CD14-positive monocyte (primary cell): ENCODE data around the gene CACNB4. TPM values are rescaled to one million over a fixed set of nuclear protein-coding genes. Genes with fewer than 3 reads are reported as not detected.
A peak's percentile ranks its signal among the peaks of the same experiment; 100 is the strongest.

Experiments
- DNase-seq, 3 donors: peaks; one replicate each; pipeline ENCODE4 v3.0.0-alpha.2; 2011 to 2022
- H2AFZ ChIP-seq: 2 replicates; pipeline ENCODE4 v1.6.0; 2012; ENCODE audit warnings: mild to moderate bottlenecking, low read depth, low read length, inconsistent platforms; ENCODE audit not compliant: insufficient read depth, poor library complexity, severe bottlenecking
- H3K27ac ChIP-seq, 2 donors: 1 replicate in 1 of 2; 2 replicates in 1 of 2; pipeline ENCODE4 v1.5.1; 2012 to 2013; ENCODE audit warnings: low read length in 2 of 2, control low read depth in 1 of 2, inconsistent platforms in 1 of 2, low read depth in 1 of 2, mild to moderate bottlenecking in 1 of 2
- H3K27me3 ChIP-seq, 2 donors: one replicate each; pipeline versions ENCODE4 v1.6.0 to v1.6.1; 2011 to 2013; ENCODE audit warnings: low read length in 2 of 2; ENCODE audit not compliant: control insufficient read depth in 2 of 2, insufficient read depth in 2 of 2
- H3K36me3 ChIP-seq, 2 donors: replicated peaks in 1 of 2; 1 replicate in 1 of 2; 2 replicates in 1 of 2; pipeline versions ENCODE4 v1.5.1 to v1.6.1; 2012 to 2013; ENCODE audit warnings: low read length in 2 of 2, control low read depth in 1 of 2, inconsistent platforms in 1 of 2, mild to moderate bottlenecking in 1 of 2; ENCODE audit not compliant: insufficient read depth in 2 of 2, control insufficient read depth in 1 of 2
- H3K4me1 ChIP-seq, 2 donors: 1 replicate in 1 of 2; 2 replicates in 1 of 2; pipeline versions ENCODE4 v1.5.1 to v1.6.1; 2012 to 2013; ENCODE audit warnings: low read length in 2 of 2, control low read depth in 1 of 2, inconsistent platforms in 1 of 2, mild to moderate bottlenecking in 1 of 2, moderate library complexity in 1 of 2; ENCODE audit not compliant: insufficient read depth in 2 of 2, control insufficient read depth in 1 of 2
- H3K4me2 ChIP-seq: replicated peaks from 2 replicates; pipeline ENCODE3; 2012; ENCODE audit warnings: low read length, moderate library complexity, mild to moderate bottlenecking; ENCODE audit not compliant: poor library complexity, severe bottlenecking; ENCODE audit errors: extremely low read depth
- H3K4me3 ChIP-seq, 3 experiments: fragments of 200-600 bp in 1 of 3; sonication (generic) in 1 of 3; replicated peaks in 1 of 3; 1 replicate in 2 of 3; 2 replicates in 1 of 3; pipeline ENCODE4 v1.5.1; 2011 to 2013; ENCODE audit warnings: low read length in 3 of 3, mild to moderate bottlenecking in 3 of 3, control low read depth in 2 of 3, low read depth in 2 of 3, inconsistent platforms in 1 of 3, moderate library complexity in 1 of 3
- H3K79me2 ChIP-seq: 2 replicates; pipeline ENCODE4 v1.6.0; 2012; ENCODE audit warnings: mild to moderate bottlenecking, control low read depth, inconsistent platforms, low read length, moderate library complexity; ENCODE audit not compliant: insufficient read depth
- H3K9ac ChIP-seq: 2 replicates; pipeline ENCODE4 v1.6.0; 2017; ENCODE audit warnings: low read length, mild to moderate bottlenecking; ENCODE audit not compliant: insufficient read depth, poor library complexity, severe bottlenecking
- H3K9me3 ChIP-seq, 2 donors: replicated peaks in 1 of 2; 1 replicate in 1 of 2; 2 replicates in 1 of 2; pipeline versions ENCODE4 v1.5.1 to v1.6.1; 2012 to 2013; ENCODE audit warnings: low read length in 2 of 2, control low read depth in 1 of 2; ENCODE audit not compliant: control insufficient read depth in 1 of 2, insufficient read depth in 1 of 2
- H4K20me1 ChIP-seq: 2 replicates; pipeline ENCODE4 v1.6.0; 2012; ENCODE audit warnings: mild to moderate bottlenecking, low read length, control low read depth, moderate library complexity; ENCODE audit not compliant: insufficient read depth
- H3K27ac Mint-ChIP-seq, 7 donors: one replicate each; pipeline ENCODE4 v1.8.0; 2020; ENCODE audit warnings: mild to moderate bottlenecking in 7 of 7, mixed read lengths in 7 of 7, moderate library complexity in 6 of 7, inconsistent platforms in 2 of 7
- H3K27me3 Mint-ChIP-seq, 3 donors: one replicate each; pipeline ENCODE4 v1.8.0; 2021 to 2022; ENCODE audit warnings: low read depth in 3 of 3, mild to moderate bottlenecking in 3 of 3, mixed read lengths in 3 of 3, moderate library complexity in 3 of 3, inconsistent platforms in 1 of 3
- H3K36me3 Mint-ChIP-seq, 2 donors: one replicate each; pipeline ENCODE4 v1.8.0; 2020; ENCODE audit warnings: mixed read lengths in 2 of 2, inconsistent platforms in 1 of 2, mild to moderate bottlenecking in 1 of 2
- H3K4me1 Mint-ChIP-seq: one replicate; pipeline ENCODE4 v1.8.0; 2020; ENCODE audit warnings: mild to moderate bottlenecking, mixed read lengths
- H3K4me3 Mint-ChIP-seq, 2 donors: one replicate each; pipeline ENCODE4 v1.8.0; 2020; ENCODE audit warnings: mild to moderate bottlenecking in 2 of 2, mixed read lengths in 2 of 2, moderate library complexity in 1 of 2
- H3K9me3 Mint-ChIP-seq, 7 donors: one replicate each; pipeline ENCODE4 v1.8.0; 2020 to 2022; ENCODE audit warnings: mixed read lengths in 7 of 7, mild to moderate bottlenecking in 6 of 7, moderate library complexity in 6 of 7, inconsistent platforms in 2 of 7
- CTCF ChIP-seq: fragments of 200-600 bp; IDR thresholded peaks from one replicate; pipeline ENCODE4 v1.8.0; 2022; ENCODE audit warnings: antibody characterized with exemption, mild to moderate bottlenecking
- WGBS: methylation state at CpG from one replicate; pipeline ENCODE4 v1.1.5; 2013; ENCODE audit warnings: missing lambda C conversion rate; ENCODE audit not compliant: insufficient coverage; 5-methylcytosine and 5-hydroxymethylcytosine counted together
- intact Hi-C, 2 donors: fragments of 100-400 bp; cut with micrococcal nuclease; formaldehyde crosslinking; loops; one replicate each; pipeline versions ENCODE4 v1.15.0 to v1.15.1; 2023
- polyA plus RNA-seq, 3 donors: library from polyadenylated mRNA; depleted of rRNA in 1 of 3; unstranded in 2 of 3; stranded (reverse) in 1 of 3; fragments of 300-500 nt in 2 of 3; fragments of >200 nt in 1 of 3; fragmentation: Illumina TruSeq in 2 of 3; gene quantifications; 1 replicate in 2 of 3; 2 replicates in 1 of 3; pipeline ENCODE4 v1.2.3, GENCODE V29; 2012 to 2021

CACNB4 gene
- polyA plus RNA-seq, 3 donors = 0.44 to 1.9 (median 1.1) TPM

GRCh38 chr2:152089238-152089637 is 9.6 kb downstream of the CACNB4 start:
- Histone ChIP-seq H3K27me3 (no peaks in the 10 kb centered on the region), H3K79me2 (no peaks in the 10 kb centered on the region), H3K9me3 (no peaks in the 10 kb centered on the region), H3K36me3 (no peaks in the 10 kb centered on the region), H3K4me2 (peak overlapping the region; percentile 67), H3K4me1 (peaks cover 28 to 38% of the 10 kb centered on the region in 2 donors), H3K4me3 (peak overlapping the region in 2 of 3 experiments; percentile 18 to 67), H2AFZ (peak overlapping the region; percentile 36), H4K20me1 (no peaks in the 10 kb centered on the region), H3K9ac (peak overlapping the region; percentile 11), H3K27ac (peak overlapping the region in 1 of 2 donors; percentile 64)
- no peak for TF ChIP-seq CTCF
- Mint-ChIP-seq H3K36me3 (no peaks in the 10 kb centered on the region), H3K4me1 (peaks cover 49% of the 10 kb centered on the region), H3K4me3 (peak overlapping the region; percentile 3 to 86), H3K27ac (peak overlapping the region in 6 of 7 donors; percentile 21 to 79 (median 64)), H3K27me3 (peaks cover 0 to 2% (median 0%) of the 10 kb centered on the region in 3 donors), H3K9me3 (peaks cover 0 to 5% (median 0%) of the 10 kb centered on the region in 7 donors)
- WGBS = 0% methylated on average over 2 of the region's 2 CpGs
- peak in 2 of 3 donors; percentile 14 to 39 for DNase-seq
- intact Hi-C loops = no loop called here

- peaks cover 41% of the 10 kb centered on the region for H3K4me1 Mint-ChIP-seq
Observed at GRCh38 chr2:152088006-152088405, 10.8 kb downstream of the CACNB4 start.

More at GRCh38 chr2:152088006-152088405, 10.8 kb downstream of the CACNB4 start:
- Histone ChIP-seq H3K36me3 (no peaks in the 10 kb centered on the region), H3K9me3 (no peaks in the 10 kb centered on the region), H3K4me2 (peak overlapping the region; percentile 67), H3K27me3 (no peaks in the 10 kb centered on the region), H3K79me2 (no peaks in the 10 kb centered on the region), H4K20me1 (no peaks in the 10 kb centered on the region), H3K4me1 (peaks cover 26 to 38% of the 10 kb centered on the region in 2 donors), H3K4me3 (peak overlapping the region in 1 of 3 experiments; percentile 67), H2AFZ (peak overlapping the region; percentile 38), H3K9ac (no peak overlapping the region), H3K27ac (no peak overlapping the region)
- no CpG with 5 or more reads among the region's 3 CpGs for WGBS
- DNase-seq = no peak
- no peak overlapping the region for H3K4me3 Mint-ChIP-seq
- peaks cover 0 to 2% (median 0%) of the 10 kb centered on the region in 7 donors for H3K9me3 Mint-ChIP-seq
- H3K36me3 Mint-ChIP-seq = no peaks in the 10 kb centered on the region
- H3K27me3 Mint-ChIP-seq = no peaks in the 10 kb centered on the region
- no peak overlapping the region for H3K27ac Mint-ChIP-seq
- no peak for TF ChIP-seq CTCF
- intact Hi-C loops = no loop called here
